ENCODE results near the gene MLXIPL.
A peak's percentile ranks its signal among the peaks of the same experiment; 100 is the strongest.
"Not testable (repeated sequence)": the region's sequence is repeated elsewhere in the genome, so short reads cannot be mapped to it uniquely, and the experiment has no call there.

MLXIPL gene

DNA sequence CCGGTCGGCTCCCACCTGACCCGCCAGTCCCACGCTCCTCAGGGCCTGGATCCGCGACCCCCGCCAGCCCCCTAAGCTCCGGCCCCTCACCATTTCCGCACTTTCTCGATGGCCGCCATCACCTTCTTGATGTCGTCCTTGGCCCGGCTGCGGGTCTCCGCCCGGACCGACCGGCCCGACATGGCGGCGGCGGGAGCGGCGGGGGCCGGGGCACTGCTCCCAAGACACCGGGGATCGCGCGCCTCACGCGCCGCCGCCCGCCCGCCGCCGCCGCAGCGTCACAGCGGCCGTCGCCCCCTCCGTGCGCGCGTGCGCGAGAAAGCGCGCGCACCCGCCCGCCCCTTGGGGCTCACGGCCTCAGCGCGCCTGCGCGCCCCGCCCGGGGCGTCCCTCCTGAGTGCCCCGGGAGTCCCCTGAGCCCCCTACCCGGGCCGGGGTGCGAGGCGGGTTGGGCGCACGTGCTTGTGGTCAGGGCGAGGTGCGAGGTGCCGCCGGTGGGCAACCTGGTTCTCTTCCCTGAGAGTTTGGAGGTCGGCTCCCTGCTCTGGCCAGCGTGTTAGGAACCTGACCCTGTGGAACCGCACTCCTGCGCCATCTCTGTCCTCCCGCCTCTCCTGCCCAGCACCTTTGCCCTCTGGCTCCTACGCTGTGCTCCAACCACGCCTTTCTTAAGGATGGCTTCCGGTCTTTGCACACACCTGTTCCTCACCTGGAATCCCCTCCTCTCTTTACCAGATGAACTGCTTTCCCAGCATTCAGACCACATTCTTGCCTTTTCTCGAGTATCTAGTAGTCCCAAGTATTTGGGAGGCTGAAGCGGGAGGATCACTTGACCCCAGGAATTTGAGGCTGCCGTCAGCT is 66.7 kb downstream of the MLXIPL start, which contains the start of gene BCL7B:
TSS of gene BCL7B (minus strand) at position 294 of the 861 bp plus-strand sequence. CDS start at position 182, 112 bp downstream.
- peak within 1 kb of the TSS; percentile 97 for H2AFZ ChIP-seq
- H3K4me3 ChIP-seq (ENCODE audit: low read depth, low read length): peak within 1 kb of the TSS; percentile 74
- TF ChIP-seq, protein P1, sequence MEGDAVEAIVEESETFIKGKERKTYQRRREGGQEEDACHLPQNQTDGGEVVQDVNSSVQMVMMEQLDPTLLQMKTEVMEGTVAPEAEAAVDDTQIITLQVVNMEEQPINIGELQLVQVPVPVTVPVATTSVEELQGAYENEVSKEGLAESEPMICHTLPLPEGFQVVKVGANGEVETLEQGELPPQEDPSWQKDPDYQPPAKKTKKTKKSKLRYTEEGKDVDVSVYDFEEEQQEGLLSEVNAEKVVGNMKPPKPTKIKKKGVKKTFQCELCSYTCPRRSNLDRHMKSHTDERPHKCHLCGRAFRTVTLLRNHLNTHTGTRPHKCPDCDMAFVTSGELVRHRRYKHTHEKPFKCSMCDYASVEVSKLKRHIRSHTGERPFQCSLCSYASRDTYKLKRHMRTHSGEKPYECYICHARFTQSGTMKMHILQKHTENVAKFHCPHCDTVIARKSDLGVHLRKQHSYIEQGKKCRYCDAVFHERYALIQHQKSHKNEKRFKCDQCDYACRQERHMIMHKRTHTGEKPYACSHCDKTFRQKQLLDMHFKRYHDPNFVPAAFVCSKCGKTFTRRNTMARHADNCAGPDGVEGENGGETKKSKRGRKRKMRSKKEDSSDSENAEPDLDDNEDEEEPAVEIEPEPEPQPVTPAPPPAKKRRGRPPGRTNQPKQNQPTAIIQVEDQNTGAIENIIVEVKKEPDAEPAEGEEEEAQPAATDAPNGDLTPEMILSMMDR (IDR thresholded peaks at IDR 0.05): no peak
- peak within 1 kb of the TSS; percentile 78 for H3K4me2 ChIP-seq (ENCODE audit: low read length)
- H3K27me3 ChIP-seq (ENCODE audit: control insufficient read depth, insufficient read depth, low read length): no peaks in the 10 kb centered on the region
- H3K9me3 ChIP-seq (ENCODE audit: control insufficient read depth, low read length): no peaks in the 10 kb centered on the region
- peaks cover 37% of the 10 kb centered on the region for H3K79me2 ChIP-seq
- peaks cover 6% of the 10 kb centered on the region for H3K4me1 ChIP-seq
- H3K36me3 ChIP-seq (ENCODE audit: control insufficient read depth, insufficient read depth, low read length): no peaks in the 10 kb centered on the region
- peak within 1 kb of the TSS; percentile 98 for H3K27ac ChIP-seq
- H3K9ac ChIP-seq: peak within 1 kb of the TSS; percentile 97

DNA sequence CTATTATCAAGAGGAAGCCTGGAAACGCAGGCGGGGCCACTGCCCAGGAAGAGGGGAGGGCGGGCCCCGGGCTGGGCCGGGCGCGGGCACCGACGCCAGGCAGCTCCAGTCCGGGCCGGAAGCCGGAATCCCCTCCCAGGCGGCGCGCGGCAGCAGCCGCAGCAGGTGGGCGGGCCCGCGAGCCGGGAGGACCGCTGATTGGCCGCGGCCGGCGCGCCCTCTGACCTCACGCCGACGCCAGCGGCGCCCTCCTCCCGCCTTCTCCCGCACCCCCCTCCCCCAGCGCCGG is 67.3 kb downstream of the MLXIPL start:
- Histone ChIP-seq H3K4me2 (ENCODE audit: low read length) (peak overlapping the region; percentile 78), H3K9me3 (ENCODE audit: control insufficient read depth, low read length) (no peaks in the 10 kb centered on the region), H3K9ac (peak overlapping the region; percentile 97), H3K36me3 (ENCODE audit: control insufficient read depth, insufficient read depth, low read length) (no peaks in the 10 kb centered on the region), H3K27me3 (ENCODE audit: control insufficient read depth, insufficient read depth, low read length) (no peaks in the 10 kb centered on the region), H3K4me1 (peaks cover 6% of the 10 kb centered on the region), H3K27ac (peak overlapping the region; percentile 98), H2AFZ (peak overlapping the region; percentile 97), H3K79me2 (peaks cover 42% of the 10 kb centered on the region), H3K4me3 (ENCODE audit: low read depth, low read length) (peak overlapping the region; percentile 74)
- TF ChIP-seq, protein P1 (IDR thresholded peaks at IDR 0.05): no peak

DNA sequence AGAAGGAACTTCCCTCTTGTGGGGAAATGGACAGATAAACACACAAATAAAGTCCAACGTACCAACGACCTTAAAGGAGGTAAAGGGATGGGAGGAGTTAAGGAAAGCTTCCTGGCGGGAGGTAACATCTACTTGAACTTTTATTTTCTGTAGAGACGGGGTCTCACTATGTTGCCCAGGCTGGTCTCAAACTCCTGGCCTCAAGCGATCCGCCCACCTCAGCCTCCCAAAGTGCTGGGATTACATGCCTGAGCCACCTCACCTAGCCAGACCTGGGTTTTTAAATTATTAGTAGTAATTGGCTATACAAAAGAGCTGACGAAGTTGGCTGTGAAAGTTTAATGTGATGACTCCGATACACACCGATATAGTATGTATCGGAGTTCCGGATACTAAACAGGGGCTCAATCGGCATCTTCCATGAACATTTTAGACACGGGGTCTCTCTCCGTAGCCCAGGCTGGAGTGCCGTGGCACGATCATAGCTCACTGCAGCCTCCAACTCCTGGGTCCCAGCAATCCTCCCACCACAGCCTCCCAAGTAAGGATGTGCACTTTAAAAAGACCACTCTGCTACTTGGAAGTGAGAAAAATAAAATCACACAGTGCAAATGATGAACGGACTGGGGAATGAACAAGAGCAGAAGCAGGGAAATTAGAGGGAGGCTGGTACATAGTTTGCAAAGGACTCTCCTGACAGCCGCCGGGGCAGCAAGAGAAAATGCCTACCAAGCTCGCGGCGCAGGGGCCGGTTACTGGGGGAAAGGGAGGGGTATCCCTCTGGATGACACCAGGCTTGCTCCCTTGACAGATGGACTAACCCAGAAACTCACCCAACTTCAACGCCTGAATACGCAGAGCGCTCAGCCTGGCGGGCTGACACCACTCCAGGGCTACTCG is 67.9 kb downstream of the MLXIPL start:
- peak overlapping the region; percentile 78 for H3K4me2 ChIP-seq (ENCODE audit: low read length)
- TF ChIP-seq, protein P1 (IDR thresholded peaks at IDR 0.05): no peak
- H3K27ac ChIP-seq: peak overlapping the region; percentile 98
- peak overlapping the region; percentile 77 for H2AFZ ChIP-seq
- no peaks in the 10 kb centered on the region for H3K27me3 ChIP-seq (ENCODE audit: control insufficient read depth, insufficient read depth, low read length)
- H3K9me3 ChIP-seq (ENCODE audit: control insufficient read depth, low read length): no peaks in the 10 kb centered on the region
- H3K79me2 ChIP-seq: peaks cover 48% of the 10 kb centered on the region
- H3K4me1 ChIP-seq: peaks cover 6% of the 10 kb centered on the region
- H3K4me3 ChIP-seq (ENCODE audit: low read depth, low read length): peak overlapping the region; percentile 74
- H3K9ac ChIP-seq: peak overlapping the region; percentile 21
- no peaks in the 10 kb centered on the region for H3K36me3 ChIP-seq (ENCODE audit: control insufficient read depth, insufficient read depth, low read length)

DNA sequence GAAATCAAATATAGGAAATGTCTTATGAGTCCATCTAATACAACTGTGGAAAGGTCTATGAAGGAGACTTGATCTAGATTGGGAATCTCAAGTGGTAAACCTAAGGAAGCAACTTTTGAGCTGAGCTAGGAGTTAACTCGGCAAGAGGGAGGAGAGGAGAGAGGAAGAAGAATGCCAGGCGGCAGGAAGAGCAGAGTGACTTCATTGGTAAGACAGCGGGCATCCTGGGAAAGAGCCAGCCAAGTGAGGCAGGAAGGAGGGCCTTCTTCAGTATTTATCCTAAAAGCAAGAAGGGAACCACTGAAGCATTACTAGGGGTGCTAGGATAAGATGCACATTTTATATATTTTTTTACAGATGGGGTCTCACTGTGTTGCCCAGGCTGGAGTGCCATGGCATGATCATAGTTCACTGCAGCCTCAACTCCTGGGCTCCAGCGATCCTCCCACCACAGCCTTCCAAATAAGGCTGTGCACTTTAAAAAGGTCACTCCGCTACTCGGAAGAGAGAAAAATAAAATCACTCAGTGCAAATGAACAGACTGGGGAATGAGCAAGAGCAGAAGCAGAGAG is 68.8 kb downstream of the MLXIPL start:
- TF ChIP-seq, protein P1 (IDR thresholded peaks at IDR 0.05): no peak
- Histone ChIP-seq H3K27me3 (ENCODE audit: control insufficient read depth, insufficient read depth, low read length) (no peaks in the 10 kb centered on the region), H3K4me2 (ENCODE audit: low read length) (peak overlapping the region; percentile 78), H3K4me1 (peaks cover 6% of the 10 kb centered on the region), H3K79me2 (peaks cover 56% of the 10 kb centered on the region), H2AFZ (no peak overlapping the region), H3K27ac (no peak overlapping the region), H3K36me3 (ENCODE audit: control insufficient read depth, insufficient read depth, low read length) (no peaks in the 10 kb centered on the region), H3K9ac (no peak overlapping the region), H3K9me3 (ENCODE audit: control insufficient read depth, low read length) (no peaks in the 10 kb centered on the region), H3K4me3 (ENCODE audit: low read depth, low read length) (peak overlapping the region; percentile 74)

DNA sequence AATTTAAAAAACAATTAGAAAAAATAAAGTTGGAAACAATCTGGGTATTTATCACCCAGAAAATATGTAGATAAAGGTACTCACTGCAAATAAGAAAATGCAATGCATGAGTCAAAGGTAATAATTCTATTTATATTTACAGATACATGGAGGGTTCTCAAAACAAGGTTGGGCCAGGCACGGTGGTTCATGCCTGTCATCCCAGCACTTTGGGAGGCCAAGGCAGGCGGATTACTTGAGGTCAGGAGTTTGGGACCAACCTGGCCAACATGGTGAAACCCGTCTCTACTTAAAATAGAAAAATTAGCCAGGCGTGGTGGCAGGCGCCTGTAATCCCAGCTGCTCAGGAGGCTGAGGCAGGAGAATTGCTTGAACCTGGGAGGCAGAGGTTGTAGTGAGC is 74.2 kb downstream of the MLXIPL start:
- H3K27me3 ChIP-seq (ENCODE audit: control insufficient read depth, insufficient read depth, low read length); H2AFZ ChIP-seq; H3K36me3 ChIP-seq (ENCODE audit: control insufficient read depth, insufficient read depth, low read length); H3K4me3 ChIP-seq (ENCODE audit: low read depth, low read length); H3K27ac ChIP-seq; H3K9ac ChIP-seq; H3K4me2 ChIP-seq (ENCODE audit: low read length); H3K9me3 ChIP-seq (ENCODE audit: control insufficient read depth, low read length); H3K4me1 ChIP-seq: not testable (repeated sequence)
- H3K79me2 ChIP-seq: peaks cover 65% of the 10 kb centered on the region
